ENCODE results near the gene AGAP1.

The AGAP1 gene

DNA sequence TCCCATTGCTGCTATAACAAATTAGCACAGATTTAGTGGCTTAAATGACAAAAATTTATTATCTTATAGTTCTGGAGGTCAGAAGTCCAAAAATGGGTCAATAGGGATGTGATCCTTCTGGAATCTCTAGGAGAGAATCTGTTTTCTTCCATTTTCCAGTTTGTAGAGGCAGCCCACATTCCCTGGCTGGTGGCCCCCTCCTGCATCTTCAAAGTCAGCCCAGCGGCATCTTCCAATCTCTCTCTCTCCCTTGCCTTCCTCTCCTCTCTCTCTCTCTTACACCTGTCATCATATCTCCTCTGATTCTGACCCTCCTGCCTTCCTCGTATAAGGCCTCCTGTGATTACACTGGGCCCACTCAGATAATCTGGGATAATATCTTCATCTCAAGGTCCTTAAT lies 3.9 kb upstream of the AGAP1 start:
- no peaks in the 10 kb centered on the region for H3K27me3 ChIP-seq (ENCODE audit: low read depth, low read length)

DNA sequence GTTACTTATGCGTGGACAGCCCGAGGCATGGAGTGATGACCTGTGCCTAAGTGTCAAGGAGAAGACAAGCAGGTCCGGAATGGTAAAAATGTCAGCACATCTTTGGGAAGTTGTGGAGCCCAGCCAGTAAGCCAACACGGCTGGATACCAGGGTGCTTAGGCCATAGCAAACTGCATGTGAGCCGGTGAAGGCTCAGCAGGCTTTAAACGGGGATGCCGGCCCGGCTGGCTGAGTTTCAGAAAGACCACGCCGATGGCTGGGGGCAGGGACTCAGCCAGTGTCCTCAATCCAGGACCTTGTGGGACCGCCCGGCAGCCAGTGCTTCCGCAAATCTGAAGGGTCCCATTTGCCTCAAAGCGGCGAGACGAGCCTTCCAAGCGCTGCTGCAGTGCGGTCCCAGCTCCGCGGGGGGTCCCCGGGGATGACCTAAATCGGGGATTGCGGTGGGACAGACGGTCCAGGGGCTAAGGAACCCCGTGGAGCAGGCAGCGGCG lies 946 bp upstream of the AGAP1 start:
- H3K36me3 ChIP-seq (ENCODE audit: control insufficient read depth in 1 of 2, insufficient read depth in 2 of 2, low read length in 2 of 2): no peaks in the 10 kb centered on the region
- no peak overlapping the region for H3K27ac ChIP-seq (ENCODE audit: low read length)
- peaks cover 4 to 11% of the 10 kb centered on the region in 2 donors for H3K9me3 ChIP-seq (ENCODE audit: control insufficient read depth in 1 of 2, low read length in 2 of 2)
- H3K4me1 ChIP-seq (ENCODE audit: control insufficient read depth in 1 of 2, insufficient read depth in 2 of 2, low read length in 2 of 2): peaks cover 0 to 21% of the 10 kb centered on the region in 2 donors
- H3K4me3 ChIP-seq (ENCODE audit: low read depth in 1 of 2, low read length in 2 of 2): peak overlapping the region; percentile 63 to 65
- H3K27me3 ChIP-seq (ENCODE audit: low read depth, low read length): no peaks in the 10 kb centered on the region

More for the DNA sequence above, 3.9 kb upstream of the AGAP1 start:
- H3K4me1 ChIP-seq (ENCODE audit: control insufficient read depth in 1 of 2, insufficient read depth in 2 of 2, low read length in 2 of 2): peaks cover 0 to 9% of the 10 kb centered on the region in 2 donors
- H3K36me3 ChIP-seq (ENCODE audit: control insufficient read depth in 1 of 2, insufficient read depth in 2 of 2, low read length in 2 of 2): no peaks in the 10 kb centered on the region
- H3K4me3 ChIP-seq (ENCODE audit: low read depth in 1 of 2, low read length in 2 of 2): no peak overlapping the region
- H3K9me3 ChIP-seq (ENCODE audit: control insufficient read depth in 1 of 2, low read length in 2 of 2): peaks cover 4 to 11% of the 10 kb centered on the region in 2 donors
- no peak overlapping the region for H3K27ac ChIP-seq (ENCODE audit: low read length)

DNA sequence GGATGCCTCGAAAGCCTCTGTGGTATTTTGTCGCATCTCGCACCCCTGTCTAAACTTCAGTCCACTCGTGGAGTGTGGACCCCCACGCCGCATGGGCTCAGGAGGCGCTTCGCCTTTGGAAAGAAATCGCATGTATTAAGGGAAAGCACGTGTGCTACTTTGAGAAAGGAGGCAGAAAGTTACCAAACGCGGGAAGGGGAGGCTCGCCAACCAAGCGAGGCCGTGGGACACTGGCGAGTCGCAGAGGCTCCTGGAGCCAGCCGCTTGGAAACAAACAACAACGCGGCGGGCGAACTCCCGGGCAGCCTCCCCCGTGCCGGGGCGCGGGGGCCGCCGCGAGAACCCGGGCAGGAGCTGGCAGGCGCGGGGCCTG lies 455 bp upstream of the AGAP1 start:
- Histone ChIP-seq H3K4me3 (ENCODE audit: low read depth in 1 of 2, low read length in 2 of 2) (peak overlapping the region; percentile 63 to 65), H3K9me3 (ENCODE audit: control insufficient read depth in 1 of 2, low read length in 2 of 2) (peaks cover 4 to 11% of the 10 kb centered on the region in 2 donors), H3K27ac (ENCODE audit: low read length) (no peak overlapping the region), H3K27me3 (ENCODE audit: low read depth, low read length) (no peaks in the 10 kb centered on the region), H3K4me1 (ENCODE audit: control insufficient read depth in 1 of 2, insufficient read depth in 2 of 2, low read length in 2 of 2) (peaks cover 0 to 21% of the 10 kb centered on the region in 2 donors), H3K36me3 (ENCODE audit: control insufficient read depth in 1 of 2, insufficient read depth in 2 of 2, low read length in 2 of 2) (no peaks in the 10 kb centered on the region)

DNA sequence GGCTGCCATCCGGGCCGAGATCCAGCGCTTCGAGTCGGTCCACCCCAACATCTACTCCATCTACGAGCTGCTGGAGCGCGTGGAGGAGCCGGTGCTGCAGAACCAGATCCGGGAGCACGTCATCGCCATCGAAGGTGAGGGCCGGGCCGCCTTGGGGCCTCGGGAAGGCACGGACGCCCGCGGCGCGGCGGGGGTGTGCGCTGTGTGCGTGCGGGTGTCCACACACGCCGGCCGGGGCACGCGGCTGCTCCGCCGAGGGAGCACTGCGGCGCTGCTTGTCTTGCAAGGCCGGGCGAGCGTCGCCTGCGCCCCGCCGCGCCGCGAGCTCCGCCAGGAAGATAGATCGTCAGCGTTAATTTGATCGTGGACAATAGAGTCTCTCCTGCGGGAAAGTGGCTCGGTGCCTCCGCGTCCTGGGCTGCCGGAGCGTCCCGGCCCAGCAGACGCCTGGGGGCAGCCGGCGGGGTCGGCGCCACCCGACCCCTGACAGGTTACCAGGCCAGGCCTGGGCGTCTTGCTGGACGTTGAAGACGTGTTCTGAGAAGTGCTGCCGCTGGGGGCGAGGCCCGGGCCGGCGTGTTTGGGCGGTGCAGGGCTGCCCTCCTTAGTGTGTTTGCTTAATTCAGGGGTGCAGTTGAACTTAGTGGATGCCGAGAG lies 1.0 kb downstream of the AGAP1 start:
- Histone ChIP-seq H3K4me3 (ENCODE audit: low read depth in 1 of 2, low read length in 2 of 2) (peak overlapping the region; percentile 64 to 79), H3K9me3 (ENCODE audit: control insufficient read depth in 1 of 2, low read length in 2 of 2) (peaks cover 4 to 10% of the 10 kb centered on the region in 2 donors), H3K27ac (ENCODE audit: low read length) (no peak overlapping the region)

DNA sequence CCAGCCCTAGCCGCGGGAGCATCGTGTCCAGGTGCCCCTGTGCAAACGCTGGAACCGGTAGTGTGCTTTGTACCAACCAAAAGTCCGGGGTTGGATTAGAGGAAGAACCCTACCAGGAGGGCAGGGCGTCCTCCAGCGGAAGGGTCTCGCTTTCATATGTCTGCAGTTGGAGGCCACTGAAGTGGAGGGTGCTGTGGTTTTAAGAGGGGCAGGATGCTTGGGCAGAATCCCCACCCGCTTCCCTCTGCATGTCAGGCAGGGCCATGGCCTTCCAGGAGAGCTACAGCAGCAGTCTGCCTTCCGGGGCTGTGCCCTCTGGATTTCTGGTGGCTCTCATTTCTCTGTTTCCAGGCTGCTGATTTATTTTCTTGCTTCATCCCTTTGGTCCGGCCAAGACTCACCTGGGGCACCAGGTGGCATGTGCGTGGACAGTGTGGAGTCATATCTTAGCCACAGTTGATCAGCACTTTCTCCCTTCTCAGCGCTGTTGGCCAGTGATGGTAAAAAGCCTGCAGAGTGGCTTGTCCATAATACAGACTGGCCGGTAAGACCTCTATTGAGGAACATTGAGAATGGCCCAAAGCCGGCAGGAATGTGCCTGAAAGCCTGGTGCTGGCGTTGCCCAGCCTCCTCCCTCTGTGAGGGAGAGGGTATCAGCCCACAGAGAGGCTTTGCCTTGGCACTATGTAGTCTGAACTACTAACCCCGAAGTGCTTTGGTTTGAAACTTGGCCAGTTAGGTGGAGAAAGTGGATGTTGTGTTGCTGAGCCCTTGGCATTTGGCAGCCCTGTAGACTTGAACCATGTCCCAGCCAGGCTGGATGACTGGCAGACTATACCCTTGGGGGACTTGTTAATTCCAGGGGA lies 1.8 kb downstream of the AGAP1 start:
- Histone ChIP-seq H3K27ac (ENCODE audit: low read length) (no peak overlapping the region), H3K27me3 (ENCODE audit: low read depth, low read length) (no peaks in the 10 kb centered on the region), H3K36me3 (ENCODE audit: control insufficient read depth in 1 of 2, insufficient read depth in 2 of 2, low read length in 2 of 2) (no peaks in the 10 kb centered on the region), H3K9me3 (ENCODE audit: control insufficient read depth in 1 of 2, low read length in 2 of 2) (peaks cover 4 to 7% of the 10 kb centered on the region in 2 donors), H3K4me3 (ENCODE audit: low read depth in 1 of 2, low read length in 2 of 2) (peak overlapping the region; percentile 64 to 79), H3K4me1 (ENCODE audit: control insufficient read depth in 1 of 2, insufficient read depth in 2 of 2, low read length in 2 of 2) (peaks cover 0 to 21% of the 10 kb centered on the region in 2 donors)

More for the DNA sequence above, 1.0 kb downstream of the AGAP1 start:
- peaks cover 0 to 21% of the 10 kb centered on the region in 2 donors for H3K4me1 ChIP-seq (ENCODE audit: control insufficient read depth in 1 of 2, insufficient read depth in 2 of 2, low read length in 2 of 2)
- H3K36me3 ChIP-seq (ENCODE audit: control insufficient read depth in 1 of 2, insufficient read depth in 2 of 2, low read length in 2 of 2): no peaks in the 10 kb centered on the region
- no peaks in the 10 kb centered on the region for H3K27me3 ChIP-seq (ENCODE audit: low read depth, low read length)

DNA sequence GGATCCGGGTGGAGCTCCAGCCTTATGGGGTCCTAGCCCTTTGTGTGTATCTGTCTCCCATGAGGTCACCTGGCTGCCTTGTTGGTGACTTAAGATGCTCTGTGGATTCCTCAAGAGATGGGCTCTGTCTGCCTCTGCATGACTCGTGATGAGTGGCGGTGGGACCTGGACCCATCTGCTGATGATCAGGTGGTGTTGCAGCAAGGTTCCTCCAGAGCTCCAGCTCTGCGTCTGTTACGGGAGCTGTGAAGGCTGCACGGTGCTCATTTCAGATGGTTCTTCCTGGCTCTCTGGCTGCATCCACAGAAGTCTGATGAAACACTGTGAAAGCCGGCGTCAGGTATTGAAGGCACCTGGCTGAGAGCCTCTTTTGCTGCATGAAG lies 2.4 kb downstream of the AGAP1 start:
- H3K4me1 ChIP-seq (ENCODE audit: control insufficient read depth in 1 of 2, insufficient read depth in 2 of 2, low read length in 2 of 2): peaks cover 0 to 24% of the 10 kb centered on the region in 2 donors
- H3K27me3 ChIP-seq (ENCODE audit: low read depth, low read length): no peaks in the 10 kb centered on the region
- H3K36me3 ChIP-seq (ENCODE audit: control insufficient read depth in 1 of 2, insufficient read depth in 2 of 2, low read length in 2 of 2): no peaks in the 10 kb centered on the region
- H3K4me3 ChIP-seq (ENCODE audit: low read depth in 1 of 2, low read length in 2 of 2): peak overlapping the region; percentile 64 to 79
- H3K27ac ChIP-seq (ENCODE audit: low read length): no peak overlapping the region
- peaks cover 4 to 7% of the 10 kb centered on the region in 2 donors for H3K9me3 ChIP-seq (ENCODE audit: control insufficient read depth in 1 of 2, low read length in 2 of 2)

DNA sequence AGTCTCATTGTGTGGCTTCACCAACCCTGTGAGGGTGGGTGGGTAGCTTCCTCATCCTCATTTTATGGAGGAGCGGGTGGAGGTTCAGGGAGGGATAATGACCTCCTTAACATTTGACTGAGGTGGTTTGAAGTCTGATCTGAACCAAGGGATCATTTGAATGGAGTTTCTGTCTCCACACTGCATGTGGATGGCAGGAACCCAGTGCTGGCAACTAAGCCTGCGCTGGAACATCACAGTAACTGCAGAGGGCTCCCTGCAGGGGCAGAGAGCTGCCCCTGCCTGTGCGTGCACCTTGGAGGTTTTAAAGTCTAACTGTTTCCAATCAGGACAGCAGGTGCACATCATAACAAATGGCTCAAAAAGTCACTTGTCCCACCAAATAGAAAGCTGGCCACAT lies 3.3 kb downstream of the AGAP1 start:
- Histone ChIP-seq H3K27me3 (ENCODE audit: low read depth, low read length) (no peaks in the 10 kb centered on the region), H3K27ac (ENCODE audit: low read length) (no peak overlapping the region), H3K4me1 (ENCODE audit: control insufficient read depth in 1 of 2, insufficient read depth in 2 of 2, low read length in 2 of 2) (peaks cover 0 to 32% of the 10 kb centered on the region in 2 donors), H3K36me3 (ENCODE audit: control insufficient read depth in 1 of 2, insufficient read depth in 2 of 2, low read length in 2 of 2) (no peaks in the 10 kb centered on the region), H3K4me3 (ENCODE audit: low read depth in 1 of 2, low read length in 2 of 2) (no peak overlapping the region), H3K9me3 (ENCODE audit: control insufficient read depth in 1 of 2, low read length in 2 of 2) (peaks cover 0 to 2% of the 10 kb centered on the region in 2 donors)

DNA sequence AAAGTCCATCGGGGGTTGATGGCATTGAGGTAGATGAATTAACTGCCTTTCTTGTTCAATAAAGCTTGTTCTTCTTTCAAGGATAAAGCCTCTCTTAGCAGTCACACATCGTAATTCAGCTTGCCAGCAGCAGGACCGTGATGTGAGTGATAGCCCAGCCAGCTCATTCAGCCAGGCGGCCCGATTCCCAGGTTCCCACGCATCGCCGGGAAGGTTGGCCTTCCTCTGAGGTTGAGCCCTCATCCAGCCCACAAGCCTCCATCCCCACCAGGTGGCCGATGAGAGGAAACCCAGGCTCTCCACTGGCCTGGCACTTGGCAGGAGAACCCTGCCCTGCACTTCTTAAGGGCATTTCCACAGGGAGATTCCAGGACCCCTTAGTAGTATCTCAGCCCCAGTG lies 4.7 kb downstream of the AGAP1 start:
- H3K36me3 ChIP-seq (ENCODE audit: control insufficient read depth in 1 of 2, insufficient read depth in 2 of 2, low read length in 2 of 2): no peaks in the 10 kb centered on the region
- no peak overlapping the region for H3K27ac ChIP-seq (ENCODE audit: low read length)
- peaks cover 0 to 29% of the 10 kb centered on the region in 2 donors for H3K4me1 ChIP-seq (ENCODE audit: control insufficient read depth in 1 of 2, insufficient read depth in 2 of 2, low read length in 2 of 2)
- H3K4me3 ChIP-seq (ENCODE audit: low read depth in 1 of 2, low read length in 2 of 2): no peak overlapping the region
- no peaks in the 10 kb centered on the region for H3K27me3 ChIP-seq (ENCODE audit: low read depth, low read length)
- no peaks in the 10 kb centered on the region for H3K9me3 ChIP-seq (ENCODE audit: control insufficient read depth in 1 of 2, low read length in 2 of 2)

DNA sequence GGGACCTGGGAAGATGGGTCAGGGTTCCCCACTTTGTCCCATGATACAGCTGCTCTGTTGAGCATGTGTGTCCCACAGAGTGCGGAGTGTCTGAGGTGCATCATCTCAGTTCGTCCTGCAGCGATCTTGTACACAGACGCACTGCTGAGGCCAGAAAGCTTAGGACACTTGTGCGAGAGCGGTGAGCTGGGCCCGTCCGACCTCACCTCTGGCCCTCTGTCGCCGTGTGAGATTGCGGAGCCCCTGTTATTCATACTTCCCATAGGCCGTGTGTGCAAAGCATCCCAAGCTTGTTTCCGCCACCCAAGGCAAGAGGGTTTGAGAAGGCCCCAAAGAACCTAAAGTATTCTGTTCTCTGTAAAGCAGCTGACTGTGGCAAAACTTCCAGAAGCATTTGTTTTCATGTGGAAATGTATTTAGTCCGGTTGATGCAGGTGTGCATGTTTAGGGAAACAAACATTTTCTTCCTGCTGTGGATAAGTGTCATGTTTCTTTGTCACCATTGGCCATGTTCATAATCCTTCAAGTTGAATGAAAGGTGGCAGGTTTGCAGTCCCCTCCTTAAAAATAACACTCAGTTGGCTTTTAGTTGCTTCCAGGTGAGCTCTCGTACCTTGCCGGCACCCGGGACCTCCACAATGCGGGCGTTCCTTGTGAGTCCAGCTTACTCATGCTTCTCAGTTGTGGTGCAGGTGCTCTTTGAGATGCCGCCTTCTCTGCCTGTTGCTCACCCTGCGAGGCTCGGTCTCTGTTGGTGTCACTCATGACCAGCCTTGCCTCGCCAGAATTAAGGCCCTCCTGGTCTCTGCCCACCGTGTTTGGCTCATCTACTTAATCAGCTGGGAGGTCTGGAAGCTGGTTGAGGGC lies 5.3 kb downstream of the AGAP1 start:
- Histone ChIP-seq H3K27me3 (ENCODE audit: low read depth, low read length) (no peaks in the 10 kb centered on the region), H3K36me3 (ENCODE audit: control insufficient read depth in 1 of 2, insufficient read depth in 2 of 2, low read length in 2 of 2) (no peaks in the 10 kb centered on the region), H3K4me1 (ENCODE audit: control insufficient read depth in 1 of 2, insufficient read depth in 2 of 2, low read length in 2 of 2) (peaks cover 0 to 29% of the 10 kb centered on the region in 2 donors), H3K9me3 (ENCODE audit: control insufficient read depth in 1 of 2, low read length in 2 of 2) (no peaks in the 10 kb centered on the region), H3K4me3 (ENCODE audit: low read depth in 1 of 2, low read length in 2 of 2) (no peak overlapping the region), H3K27ac (ENCODE audit: low read length) (no peak overlapping the region)

DNA sequence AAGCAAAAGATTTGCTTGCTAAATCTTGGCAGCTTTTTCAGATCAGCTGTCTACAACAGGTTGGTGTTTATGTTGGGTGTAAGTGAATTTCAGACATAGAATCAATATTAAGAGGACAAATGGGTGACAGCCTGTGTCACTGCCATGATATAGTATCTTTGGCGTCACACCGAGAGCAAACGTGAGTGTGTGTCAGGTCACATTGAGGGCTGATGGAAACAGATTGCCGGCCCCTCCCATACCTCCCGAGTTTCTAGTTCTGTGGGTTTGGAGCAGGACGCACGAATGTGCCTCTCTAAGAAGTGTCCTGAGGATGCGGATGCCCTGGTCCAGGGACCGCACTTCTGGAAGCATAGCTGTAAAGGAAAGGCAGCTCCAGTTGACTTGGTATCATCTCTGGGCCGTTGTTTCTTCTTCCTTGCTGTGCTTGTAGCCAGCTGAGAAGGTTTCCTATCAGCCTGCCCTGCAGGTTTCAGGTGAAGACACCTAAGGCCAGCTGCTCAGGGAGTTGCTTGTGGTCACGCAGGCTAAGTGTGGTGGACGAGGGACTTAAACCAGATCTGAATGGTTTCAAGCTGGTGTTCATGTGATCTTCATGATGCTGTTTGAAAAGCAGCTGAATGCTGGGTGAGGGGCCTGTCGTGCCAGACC lies 6.4 kb downstream of the AGAP1 start:
- H3K4me3 ChIP-seq (ENCODE audit: low read depth in 1 of 2, low read length in 2 of 2): no peak overlapping the region
- no peak overlapping the region for H3K27ac ChIP-seq (ENCODE audit: low read length)
- H3K4me1 ChIP-seq (ENCODE audit: control insufficient read depth in 1 of 2, insufficient read depth in 2 of 2, low read length in 2 of 2): peaks cover 0 to 29% of the 10 kb centered on the region in 2 donors
- no peaks in the 10 kb centered on the region for H3K36me3 ChIP-seq (ENCODE audit: control insufficient read depth in 1 of 2, insufficient read depth in 2 of 2, low read length in 2 of 2)
- no peaks in the 10 kb centered on the region for H3K9me3 ChIP-seq (ENCODE audit: control insufficient read depth in 1 of 2, low read length in 2 of 2)
- H3K27me3 ChIP-seq (ENCODE audit: low read depth, low read length): no peaks in the 10 kb centered on the region

Measured in muscle layer of duodenum (tissue), 2 donors.